Measurements from ENCODE around the gene PRR33. TPM values are rescaled to one million over a fixed set of nuclear protein-coding genes. Genes with fewer than 3 reads are reported as not detected.

The PRR33 gene
- total RNA-seq, 2 donors from 2014 or later, result 0.14 TPM; not detected in 1

DNA sequence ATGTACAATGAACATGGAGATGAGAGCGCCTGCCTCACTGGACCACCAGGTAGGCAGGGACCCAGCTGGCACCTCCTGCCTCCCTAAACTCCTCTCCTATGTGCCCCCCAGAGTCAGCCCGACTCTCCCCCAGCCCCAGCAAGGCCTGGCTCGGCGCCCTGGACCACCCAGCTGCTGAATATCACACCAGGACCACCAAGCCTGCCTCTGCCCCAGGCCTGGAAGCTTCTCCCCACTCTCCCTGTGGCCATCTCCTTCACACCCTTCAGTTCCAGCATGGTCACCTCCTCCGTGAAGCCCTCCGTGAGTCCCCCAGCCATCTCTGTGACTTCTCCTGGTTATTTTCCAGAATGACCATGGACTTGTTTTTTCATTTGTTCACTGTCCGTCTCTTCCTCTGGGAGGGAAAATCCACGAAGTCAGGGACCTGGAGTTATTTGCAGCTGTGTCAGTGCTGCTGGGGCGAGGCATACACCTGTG, 45.2 kb downstream of the PRR33 start:
- intact Hi-C loops (cut with DNase I), result no loop called here
- DNase-seq (ENCODE audit: low spot score), result no peak

DNA sequence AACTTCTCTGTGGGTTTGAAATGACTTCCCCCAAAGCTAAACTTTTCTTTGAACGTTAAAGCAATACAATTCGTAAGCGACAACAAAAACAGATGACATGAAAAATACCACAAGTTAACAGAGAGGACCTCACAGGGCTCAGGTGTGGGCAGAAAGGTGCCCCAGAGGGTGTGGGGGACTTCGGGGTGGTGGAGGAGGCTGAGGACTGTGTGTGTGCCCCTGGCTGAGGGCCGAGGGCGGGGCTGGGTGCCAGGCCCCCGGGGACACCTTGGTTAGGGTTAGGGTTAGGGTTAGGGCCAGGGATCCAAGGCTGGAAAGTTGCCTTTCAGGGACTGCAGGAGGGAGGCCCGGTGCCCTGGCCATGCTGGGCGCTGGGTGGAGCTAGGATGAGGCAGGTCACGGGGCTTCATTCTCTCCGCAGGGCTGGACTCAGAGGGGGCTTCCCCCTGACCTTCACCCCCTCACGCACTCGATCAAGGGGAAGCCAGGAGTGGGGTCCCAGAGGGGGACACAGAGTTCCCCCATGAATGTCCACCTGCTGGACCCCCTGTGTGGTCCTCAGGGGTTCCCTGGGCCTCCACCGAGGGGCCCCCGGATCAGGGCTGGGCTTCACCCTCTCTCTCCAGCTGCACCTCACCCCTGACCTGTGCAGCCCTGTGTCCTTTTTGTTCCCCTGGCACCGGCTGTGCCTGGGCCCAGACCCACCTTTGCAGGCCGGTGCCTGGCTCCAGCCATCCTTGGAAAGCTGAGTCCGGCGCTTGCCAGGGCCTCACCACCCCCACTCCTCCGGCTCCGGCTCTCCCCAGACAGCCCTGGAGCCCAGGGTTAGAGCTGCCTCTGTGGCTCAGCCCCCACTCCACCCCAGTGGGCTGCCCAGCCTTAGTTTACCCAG, 45.9 kb downstream of the PRR33 start:
- intact Hi-C loops (cut with DNase I), result no loop called here
- DNase-seq (ENCODE audit: low spot score), result no peak

DNA sequence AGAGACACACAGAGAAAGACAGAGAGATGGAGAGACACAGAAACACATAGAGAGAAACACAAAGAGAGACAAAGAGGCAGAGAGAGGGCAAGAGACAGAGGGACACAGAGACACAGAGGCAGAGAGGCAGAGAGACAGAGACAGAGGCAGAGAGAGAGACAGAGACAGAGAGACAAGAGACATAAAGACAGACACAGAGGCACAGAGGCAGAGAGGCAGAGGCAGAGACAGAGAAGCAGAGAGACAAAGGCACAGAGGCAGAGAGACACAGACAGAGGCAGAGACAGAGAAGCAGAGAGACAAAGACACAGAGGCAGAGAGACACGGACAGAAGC, 46.6 kb downstream of the PRR33 start:
- no peak for DNase-seq (ENCODE audit: low spot score)
- intact Hi-C loops (cut with DNase I), result no loop called here

DNA sequence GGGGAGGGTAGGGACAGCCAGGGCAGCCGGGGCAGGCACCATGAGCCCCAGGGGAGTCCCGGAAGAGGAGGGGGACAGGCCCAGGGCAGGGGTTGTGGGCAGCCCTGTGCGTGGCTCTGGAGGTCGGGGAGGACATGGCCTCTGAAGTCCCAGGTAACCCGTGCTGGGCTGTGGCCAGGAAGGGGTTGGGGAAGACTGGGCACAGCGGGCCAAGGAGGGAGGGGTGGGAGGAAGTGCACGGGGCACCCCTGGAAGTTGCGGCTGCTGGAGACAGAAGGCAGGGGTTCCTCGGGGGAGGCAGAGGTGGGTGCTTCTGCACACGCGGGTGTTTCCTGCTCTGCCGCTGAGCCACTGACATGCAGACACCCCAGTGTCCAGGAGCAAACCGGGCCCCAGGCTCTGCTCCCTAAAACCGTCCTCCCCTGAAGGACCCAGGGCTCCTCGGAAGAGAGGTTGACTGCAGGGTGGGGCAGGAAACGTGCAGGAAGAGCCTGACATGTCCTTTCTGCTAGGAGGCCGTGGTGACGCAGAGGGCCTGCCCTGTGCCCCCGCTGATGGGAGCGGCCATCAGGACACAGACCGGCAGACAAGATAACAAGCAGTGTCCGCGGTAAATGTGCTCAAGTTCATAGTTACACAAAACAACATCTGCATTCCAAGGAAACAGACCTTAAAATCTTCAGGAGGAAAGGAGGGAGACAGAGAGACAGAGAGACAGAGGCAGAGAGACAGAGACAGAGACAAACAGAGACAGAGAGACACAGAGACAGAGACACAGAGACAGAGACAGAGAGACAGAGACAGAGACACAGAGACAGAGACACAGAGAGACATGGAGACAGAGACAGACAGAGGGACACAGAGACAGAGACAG, 47.2 kb downstream of the PRR33 start:
- DNase-seq (ENCODE audit: low spot score), result no peak

DNA sequence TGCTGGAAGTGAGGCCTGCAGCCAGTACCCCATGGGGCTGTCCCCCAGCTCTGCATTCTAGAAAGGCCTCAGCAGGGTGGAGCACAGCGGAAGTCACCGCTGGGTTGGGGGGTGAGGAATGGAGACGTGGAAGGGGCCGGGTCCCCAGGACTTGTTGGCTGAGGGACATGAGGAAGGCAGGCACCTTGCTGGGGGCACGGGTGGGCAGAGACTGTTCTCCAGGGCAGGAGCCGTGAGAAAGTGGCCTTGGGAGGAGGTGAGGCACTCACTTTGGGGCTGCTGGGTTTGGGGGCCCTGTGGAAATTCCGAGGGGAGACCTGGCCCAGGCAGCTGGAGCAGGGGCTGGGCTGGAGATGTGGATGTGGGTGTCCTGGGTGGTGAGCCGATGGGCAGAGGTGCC, 47.9 kb downstream of the PRR33 start:
- DNase-seq (ENCODE audit: low spot score), result no peak
- intact Hi-C loops (cut with DNase I), result no loop called here

More for the DNA sequence above, 47.2 kb downstream of the PRR33 start:
- intact Hi-C loops (cut with DNase I), result no loop called here

DNA sequence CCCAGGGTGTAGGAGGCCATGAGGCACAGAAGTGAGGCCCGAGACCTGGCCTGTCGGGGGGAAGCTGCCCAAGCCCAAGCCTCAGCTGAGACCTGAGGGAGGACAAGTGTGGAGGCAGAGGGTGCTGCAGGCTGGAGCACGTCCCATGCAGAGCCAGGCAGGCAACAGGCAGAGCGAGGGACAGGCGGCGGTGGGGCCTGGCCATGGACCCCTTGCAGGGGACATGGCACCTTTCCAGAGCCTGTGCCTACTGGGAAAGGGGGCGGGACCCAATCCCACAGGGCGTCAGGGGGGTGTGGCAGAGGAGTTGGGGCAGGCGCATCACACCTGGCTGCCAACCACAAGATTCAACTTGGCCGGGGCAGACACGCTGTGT, 48.6 kb downstream of the PRR33 start:
- DNase-seq (ENCODE audit: low spot score), result no peak
- intact Hi-C loops (cut with DNase I), result no loop called here

DNA sequence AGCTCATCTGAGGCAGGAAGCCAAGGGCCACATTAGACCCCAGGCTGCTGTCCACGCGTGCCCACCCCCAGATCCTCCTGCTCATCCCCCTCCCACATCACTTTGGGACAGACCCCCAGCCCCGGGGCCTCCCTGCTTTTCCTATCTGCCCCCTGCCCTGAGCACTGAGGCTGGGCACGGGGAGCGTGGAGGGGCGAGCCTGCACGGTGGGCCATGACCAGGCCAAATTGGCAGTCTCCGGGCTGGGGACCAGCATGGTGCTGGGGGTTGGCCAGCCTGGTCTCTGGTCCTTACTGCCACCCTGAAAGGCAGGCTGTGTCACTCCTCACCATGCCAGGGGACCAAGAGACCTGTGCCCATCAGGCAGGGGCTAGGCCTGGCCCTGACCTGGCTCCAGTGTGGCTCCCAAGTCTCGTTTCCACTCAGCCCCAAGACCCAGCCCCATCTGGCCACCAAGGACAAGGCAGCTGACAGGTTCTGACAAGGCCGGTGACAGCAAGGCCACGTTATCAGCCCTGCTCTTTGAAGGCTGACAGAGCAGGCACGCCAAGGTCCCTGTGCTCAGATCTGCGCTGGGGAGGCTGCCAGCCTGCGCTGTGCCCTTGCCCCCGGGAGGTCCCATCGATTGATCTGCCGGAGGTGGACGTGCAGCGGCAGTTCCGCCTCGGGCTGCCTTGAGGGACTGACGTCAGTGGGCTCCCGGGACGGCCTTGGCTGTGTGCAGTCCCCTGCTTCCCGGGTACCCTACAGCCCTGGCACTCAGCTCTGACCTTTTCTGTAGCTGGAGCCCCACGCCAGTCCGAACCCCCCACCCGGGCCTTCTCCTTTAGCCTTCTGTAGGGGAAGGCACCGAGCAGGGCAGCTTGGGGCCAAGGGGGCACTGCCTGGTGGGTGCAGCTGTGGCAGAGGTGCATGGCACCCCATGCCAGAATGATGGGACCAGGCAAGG, 49.3 kb downstream of the PRR33 start:
- DNase-seq (ENCODE audit: low spot score), result no peak
- intact Hi-C loops (cut with DNase I), result no loop called here

DNA sequence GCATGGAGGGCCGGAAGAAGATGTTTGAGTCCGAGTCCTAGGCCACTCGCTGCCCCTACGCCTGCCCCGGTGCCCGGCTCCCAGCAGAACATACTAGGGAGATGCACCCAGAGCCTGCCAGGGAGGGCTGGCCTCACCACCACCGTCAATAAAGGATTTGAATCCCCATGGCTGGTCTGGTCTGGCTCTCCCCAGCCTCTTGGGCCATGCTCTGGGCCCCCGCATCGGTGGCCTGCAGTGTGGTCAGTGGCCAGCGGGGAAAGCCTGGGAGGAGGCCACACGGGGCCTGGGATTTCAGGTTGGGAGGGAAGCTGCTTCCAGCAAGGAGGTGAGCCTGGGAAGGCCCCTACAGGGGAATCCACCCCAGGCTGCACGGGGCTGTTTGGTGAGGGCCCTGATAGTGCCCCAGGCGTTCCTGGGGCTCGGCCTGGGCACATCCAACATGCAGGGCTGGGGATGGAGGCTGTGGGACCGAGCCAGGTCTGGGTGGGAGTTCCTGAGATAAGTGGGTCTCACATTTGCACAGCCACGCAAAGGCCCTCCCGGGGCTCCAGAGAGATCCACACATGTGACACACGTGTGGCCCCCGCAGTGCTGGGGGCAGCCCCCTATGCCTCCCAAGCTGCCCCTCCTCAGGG, 50.1 kb downstream of the PRR33 start:
- no peak for DNase-seq (ENCODE audit: low spot score)

DNA sequence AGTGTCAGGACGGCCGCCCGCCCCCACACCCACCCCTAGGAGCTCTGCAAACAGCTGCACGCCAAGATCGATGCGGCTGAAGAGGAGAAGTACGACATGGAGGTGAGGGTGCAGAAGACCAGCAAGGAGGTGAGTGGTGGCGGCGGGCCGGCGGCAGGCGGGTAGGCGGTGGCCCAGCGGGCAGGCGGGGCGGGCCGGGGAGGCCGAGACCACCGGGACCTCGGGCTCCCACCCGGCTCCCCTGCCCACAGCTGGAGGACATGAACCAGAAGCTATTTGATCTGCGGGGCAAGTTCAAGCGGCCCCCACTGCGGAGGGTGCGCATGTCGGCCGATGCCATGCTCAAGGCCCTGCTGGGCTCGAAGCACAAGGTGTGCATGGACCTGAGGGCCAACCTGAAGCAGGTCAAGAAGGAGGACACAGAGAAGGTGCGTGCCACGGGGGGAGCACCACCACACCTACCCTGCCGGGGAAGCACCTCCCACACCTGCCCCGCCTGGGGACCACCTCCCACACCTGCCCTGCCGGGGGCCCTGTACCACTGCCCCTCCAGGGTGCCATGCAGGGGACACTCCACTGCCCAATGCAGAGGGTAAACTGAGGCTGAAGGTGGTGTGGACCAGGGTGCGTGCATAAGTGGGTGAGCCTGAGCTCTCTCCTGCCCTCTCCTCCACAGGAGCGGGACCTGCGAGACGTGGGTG, 50.8 kb downstream of the PRR33 start:
- intact Hi-C loops (cut with DNase I), result no loop called here
- no peak for DNase-seq (ENCODE audit: low spot score)

More for the DNA sequence above, 50.1 kb downstream of the PRR33 start:
- intact Hi-C loops (cut with DNase I), result no loop called here

DNA sequence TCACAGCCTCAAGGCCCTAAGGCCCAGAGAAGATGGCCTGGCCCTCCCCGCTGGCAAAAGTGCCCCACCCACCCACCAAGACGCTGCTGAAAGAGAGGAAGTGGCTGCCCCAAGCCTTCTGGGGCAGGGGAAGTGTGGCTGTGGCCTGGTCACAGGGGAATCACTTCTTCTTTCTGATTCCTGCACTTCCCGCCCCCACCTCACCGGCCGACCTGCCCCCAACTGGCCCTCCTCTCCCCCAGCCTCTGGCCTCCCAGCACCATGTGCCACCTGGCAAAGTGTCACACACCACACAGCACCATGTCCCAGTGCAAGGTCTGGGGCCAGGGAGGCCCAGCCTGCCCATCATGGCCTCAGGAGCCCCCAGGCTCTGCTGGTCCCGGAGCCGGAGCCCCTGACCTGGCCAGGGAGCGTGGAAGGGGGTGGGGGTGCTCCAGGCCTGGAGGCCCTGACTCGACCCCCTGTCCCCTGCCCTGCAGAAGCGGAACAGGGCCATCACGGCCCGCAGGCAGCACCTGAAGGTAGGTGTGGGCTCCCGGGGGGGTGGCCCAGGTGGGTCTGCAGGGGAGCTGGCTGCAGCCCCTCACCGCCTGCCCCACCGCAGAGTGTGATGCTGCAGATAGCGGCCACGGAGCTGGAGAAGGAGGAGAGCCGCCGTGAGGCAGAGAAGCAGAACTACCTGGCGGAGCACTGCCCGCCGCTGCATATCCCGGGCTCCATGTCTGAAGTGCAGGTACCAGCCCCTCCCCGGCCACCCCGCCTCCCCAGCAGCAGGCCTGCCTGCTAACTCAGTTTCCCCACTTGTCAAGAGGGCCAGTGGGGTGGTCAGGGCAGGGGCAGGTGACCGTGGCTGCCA, 51.5 kb downstream of the PRR33 start:
- DNase-seq (ENCODE audit: low spot score), result no peak
- intact Hi-C loops (cut with DNase I), result loop anchor here (5.0 kb wide), 2 partner anchors 312 to 317 kb away; no protein-coding TSS in a partner anchor

DNA sequence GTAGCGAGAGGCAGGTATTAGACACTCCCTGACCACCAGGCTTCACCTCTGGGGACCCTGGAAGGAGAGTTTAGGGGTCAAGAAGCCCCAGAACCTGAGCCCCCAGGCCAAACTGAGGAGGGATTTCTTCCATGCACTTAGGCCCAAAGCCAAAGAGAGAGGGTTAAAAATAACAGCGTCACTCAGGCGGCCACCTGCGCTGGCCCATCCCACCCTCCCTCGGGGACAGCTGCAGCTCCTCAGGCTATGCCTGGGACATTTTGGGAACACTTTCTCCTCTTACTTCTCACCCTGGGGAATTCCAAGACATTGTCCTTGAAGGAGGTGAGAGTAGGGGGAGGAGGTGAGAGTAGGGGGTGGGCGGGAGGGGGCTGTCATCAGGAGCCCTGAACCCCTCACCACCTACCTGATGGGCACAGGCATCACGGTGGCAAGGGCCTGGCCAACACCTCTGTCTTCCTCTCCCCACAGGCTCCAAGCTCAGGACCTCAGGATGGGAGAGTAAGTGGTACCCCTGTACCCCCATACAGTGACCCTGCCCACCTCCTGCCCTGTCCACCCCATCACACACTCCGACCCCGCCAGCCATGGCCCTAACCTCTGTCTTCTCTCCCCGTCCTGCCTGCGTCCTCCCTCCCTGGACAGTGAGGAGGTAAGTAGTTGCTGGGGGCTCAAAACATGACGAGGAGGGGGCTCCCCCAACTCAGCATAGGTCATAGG, 52.3 kb downstream of the PRR33 start:
- DNase-seq (ENCODE audit: low spot score), result no peak
- intact Hi-C loops (cut with DNase I), result loop anchor here (5.0 kb wide), 2 partner anchors 313 to 318 kb away; no protein-coding TSS in a partner anchor

DNA sequence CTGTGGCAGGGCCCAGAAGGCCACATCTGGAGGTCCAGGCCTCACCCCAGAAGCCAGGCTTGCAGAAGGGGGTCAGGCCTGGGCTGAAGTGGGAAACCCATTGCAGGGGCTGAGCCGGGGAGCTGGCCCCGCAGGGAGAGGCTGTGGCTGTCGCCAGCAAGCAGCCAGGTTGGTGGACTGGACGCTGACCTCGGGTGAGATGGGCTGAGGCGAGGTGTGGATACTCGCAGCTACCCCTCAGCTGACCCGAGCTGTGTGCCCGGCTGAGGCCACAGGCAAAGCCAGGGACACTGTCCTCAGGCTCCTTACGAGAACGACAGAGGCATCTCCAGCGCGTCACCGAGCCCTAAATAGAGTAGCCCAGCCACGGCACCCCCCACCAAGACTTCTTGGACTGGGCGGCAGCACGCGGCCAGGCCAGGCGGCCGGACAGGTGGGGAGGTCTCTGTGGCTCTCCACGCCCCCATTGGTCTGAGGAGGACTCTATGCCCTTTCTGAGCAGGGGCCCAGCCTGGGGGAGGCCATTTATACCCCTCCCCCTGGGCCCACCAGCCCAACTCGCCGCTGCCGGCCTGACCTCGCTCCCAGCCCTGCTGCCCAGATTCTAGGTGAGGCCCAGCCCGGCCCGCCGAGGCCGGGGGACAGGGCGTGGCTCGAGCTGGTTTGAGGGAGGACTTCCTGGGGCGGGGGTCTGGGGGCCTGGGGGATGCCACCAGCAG, 53.1 kb downstream of the PRR33 start, which contains the start of gene TNNI2:
TNNI2 (plus strand) TSS at position 556 of the 719 bp plus-strand sequence. CDS start 716 bp downstream, outside the sequence.
- intact Hi-C loops (cut with DNase I), result loop anchor here (5.0 kb wide), 2 partner anchors 314 to 319 kb away; no protein-coding TSS in a partner anchor
- no peak for DNase-seq (ENCODE audit: low spot score)
